Measurements from ENCODE around the gene MORN4.
A peak's percentile ranks its signal among the peaks of the same experiment; 100 is the strongest.
"Not testable (repeated sequence)": the region's sequence is repeated elsewhere in the genome, so short reads cannot be mapped to it uniquely, and the experiment has no call there.

The MORN4 gene

GRCh38 chr10:97640868-97641811 is 7.8 kb upstream of the MORN4 start:
- FAIRE-seq = no peak

- peak; percentile 99 for FAIRE-seq
Observed at GRCh38 chr10:97640174-97640867, 7.0 kb upstream of the MORN4 start, which contains the start of gene PI4K2A. Gene PI4K2A, plus strand, starts transcription at chr10:97640671. Its CDS starts 72 bp downstream, at chr10:97640743.

DNA sequence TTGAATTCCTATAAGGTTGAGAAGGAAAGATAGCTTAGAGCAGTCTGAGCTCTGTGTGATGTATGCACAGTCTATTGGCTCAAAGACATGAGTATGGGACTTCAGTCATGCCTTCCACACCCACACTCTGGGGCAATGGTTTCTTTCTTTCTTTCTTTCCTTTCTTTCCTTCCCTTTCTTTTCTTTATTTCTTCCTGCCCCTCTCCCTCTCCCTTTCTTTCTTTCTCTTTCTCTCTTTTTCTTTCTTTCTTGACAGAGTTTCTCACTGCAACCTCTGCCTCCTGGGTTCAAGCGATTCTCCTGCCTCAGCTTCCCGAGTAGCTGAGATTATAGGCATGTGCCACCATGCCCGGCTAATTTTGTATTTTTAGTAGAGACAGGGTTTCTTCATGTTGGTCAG is 5.8 kb upstream of the MORN4 start:
- not testable (repeated sequence) for FAIRE-seq

- no peak for FAIRE-seq
Observed at GRCh38 chr10:97635577-97635976, 2.3 kb upstream of the MORN4 start.

DNA sequence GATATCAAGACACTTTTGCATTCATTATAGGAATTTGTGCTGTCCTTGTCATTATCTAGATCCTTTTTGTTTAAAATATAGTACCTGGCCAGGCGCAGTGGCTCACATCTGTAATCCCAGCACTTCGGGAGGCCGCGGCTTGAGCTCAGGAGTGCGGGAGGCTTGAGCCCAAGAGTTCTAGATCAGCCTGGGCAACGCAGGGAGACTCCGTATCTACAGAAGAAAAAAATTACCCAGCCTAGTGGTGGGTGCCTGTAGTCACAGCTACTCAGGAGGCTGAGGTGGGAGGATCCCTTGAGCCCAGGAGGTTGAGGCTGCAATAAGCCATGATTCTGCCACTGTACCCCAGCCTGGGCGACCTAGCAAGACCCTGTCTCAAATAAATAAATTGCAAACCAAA is 621 bp upstream of the MORN4 start:
- no peak for FAIRE-seq

- FAIRE-seq = no peak
Observed at GRCh38 chr10:97631098-97631497, 2.2 kb downstream of the MORN4 start.

GRCh38 chr10:97629289-97629688 is 4.0 kb downstream of the MORN4 start:
- FAIRE-seq = no peak

GRCh38 chr10:97628228-97628627 is 5.1 kb downstream of the MORN4 start:
- FAIRE-seq = no peak

- FAIRE-seq = no peak
Observed at GRCh38 chr10:97627731-97628130, 5.6 kb downstream of the MORN4 start.

DNA sequence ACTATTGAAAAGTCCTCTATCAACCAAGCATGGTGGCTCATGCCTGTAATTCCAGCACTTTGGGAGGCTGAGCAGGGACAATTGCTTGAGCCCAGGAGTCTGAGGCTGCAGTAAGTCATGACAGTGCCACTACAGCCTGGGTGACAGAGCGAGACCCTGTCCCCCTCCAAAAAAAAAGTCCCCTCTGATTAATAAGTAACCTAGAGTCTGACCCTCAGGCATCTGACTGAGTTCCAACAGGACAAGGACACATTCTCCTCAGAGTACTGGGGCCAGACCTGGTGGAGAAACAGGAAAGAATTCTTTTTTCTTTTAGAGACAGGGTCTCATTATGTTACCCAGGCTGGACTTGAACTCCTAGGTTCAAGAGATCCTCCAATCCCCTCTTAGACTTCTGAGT is 10.0 kb downstream of the MORN4 start:
- FAIRE-seq = no peak

GRCh38 chr10:97618733-97619132 is 14.6 kb downstream of the MORN4 start:
- FAIRE-seq = no peak

DNA sequence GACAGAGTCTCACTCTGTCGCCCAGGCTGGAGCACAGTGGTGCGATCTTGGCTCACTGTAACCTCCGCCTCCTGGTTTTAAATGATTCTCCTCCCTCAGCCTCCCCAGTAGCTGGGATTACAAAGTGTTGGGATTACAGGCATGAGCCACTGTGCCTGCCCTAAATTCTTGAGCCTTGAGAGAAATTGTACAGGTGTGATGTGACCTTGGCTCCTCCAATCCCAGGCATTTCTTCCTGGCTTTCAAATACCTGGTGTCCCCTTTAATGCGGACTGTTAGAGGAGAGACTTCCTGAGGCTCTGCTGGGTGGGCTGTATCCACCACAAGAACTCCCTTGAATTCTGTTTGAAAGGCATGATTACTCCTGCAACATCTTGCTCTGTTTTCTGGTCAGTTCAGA is 15.0 kb downstream of the MORN4 start:
- FAIRE-seq = no peak

DNA sequence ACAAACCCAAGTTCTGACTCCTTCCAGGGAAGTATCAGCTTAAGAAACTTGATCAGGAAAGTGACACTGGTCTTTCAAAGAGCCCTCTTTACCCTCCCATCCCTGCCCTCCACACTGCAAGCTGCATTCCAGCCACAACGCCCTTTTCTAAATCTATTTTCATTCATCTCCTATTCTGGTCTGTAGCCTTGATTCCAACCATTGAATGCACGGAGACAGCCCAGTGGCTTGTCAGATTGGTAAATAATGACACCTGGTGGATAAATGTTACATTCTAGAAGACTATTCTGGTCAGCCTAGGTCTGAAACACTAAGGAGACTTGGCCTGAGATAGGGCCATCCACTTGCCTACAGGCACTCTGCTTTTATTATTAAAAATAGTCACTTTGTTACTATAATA is 20.9 kb downstream of the MORN4 start:
- peak; percentile 96 for FAIRE-seq

GRCh38 chr10:97611473-97611872 is 21.8 kb downstream of the MORN4 start:
- FAIRE-seq = no peak

DNA sequence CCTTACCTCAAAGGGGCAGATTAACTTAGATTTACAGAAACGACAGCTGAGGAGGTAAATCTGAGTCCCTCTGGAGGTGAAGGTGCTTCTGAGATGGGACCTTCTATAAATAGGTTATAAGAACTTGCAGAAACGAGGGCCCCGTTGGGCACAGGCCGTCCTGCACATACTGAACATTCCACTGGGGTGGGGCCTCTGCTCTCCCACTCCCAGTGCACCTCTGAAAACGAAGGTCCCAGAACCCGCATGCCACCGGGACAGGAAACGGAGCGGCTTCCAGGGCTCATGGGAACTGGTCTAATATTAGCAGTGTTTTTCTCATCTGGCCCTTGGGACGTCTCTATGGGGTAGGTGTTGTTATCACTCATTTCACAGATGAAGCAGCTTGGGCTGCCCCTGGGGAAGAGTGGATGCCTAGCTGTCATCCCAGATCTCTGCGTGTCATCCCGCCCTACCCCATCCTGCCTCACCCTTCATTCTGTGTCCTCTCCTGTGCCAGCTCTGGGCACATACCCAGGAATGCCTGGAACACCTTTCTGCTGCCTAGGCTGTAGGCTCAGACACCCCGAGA is 24.2 kb downstream of the MORN4 start:
- FAIRE-seq = no peak

GRCh38 chr10:97607095-97607636 is 26.1 kb downstream of the MORN4 start:
- no peak for FAIRE-seq

DNA sequence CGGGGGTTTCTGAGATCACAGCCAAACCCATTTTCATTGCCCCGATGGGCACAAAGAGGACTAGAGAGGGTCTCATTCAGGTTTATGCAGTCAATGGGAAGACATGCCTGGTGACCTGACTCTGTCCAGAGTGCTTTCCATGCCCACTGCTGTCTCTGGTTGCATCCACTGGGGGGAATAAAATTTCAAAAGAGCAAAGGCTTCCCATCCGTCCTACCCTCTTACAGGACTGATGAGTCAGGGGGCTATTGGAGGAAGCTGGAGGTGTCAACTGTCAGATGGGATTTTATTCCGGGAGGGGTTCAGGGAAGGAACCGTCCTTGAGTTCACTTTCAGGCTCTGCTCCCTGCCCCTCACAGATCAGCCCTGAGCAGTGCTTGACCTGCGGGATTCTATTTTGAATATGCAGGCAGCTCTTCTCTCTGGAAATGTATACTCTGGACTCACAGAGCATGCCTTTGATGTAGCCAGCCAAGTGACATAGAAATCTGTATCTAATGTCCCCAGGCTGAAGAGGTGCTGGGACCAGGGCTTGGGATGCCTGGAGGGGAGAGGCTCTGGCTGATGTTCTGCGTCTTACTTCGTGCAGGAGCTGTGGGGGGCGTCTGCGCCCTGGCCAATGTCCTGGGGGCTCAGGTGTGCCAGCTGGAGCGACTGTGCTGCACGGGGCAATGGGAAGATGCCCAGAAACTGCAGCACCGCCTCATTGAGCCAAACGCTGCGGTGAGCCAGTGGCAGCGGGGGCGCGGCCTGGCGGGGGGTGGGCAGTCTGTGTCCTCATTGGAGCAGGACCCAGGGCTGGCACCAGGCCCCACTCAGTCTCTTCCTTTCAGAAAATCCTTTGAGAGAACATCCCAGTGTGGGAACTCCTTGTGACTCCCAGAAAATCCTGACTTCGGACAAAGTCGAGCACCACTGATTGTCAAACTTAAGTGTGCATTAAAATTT is 31.8 kb downstream of the MORN4 start:
- FAIRE-seq = no peak

GRCh38 chr10:97600616-97601015 is 32.7 kb downstream of the MORN4 start:
- FAIRE-seq = no peak

- FAIRE-seq = no peak
Observed at GRCh38 chr10:97599272-97599619, 34.1 kb downstream of the MORN4 start.

GRCh38 chr10:97598407-97599271 is 34.7 kb downstream of the MORN4 start:
- FAIRE-seq = no peak

DNA sequence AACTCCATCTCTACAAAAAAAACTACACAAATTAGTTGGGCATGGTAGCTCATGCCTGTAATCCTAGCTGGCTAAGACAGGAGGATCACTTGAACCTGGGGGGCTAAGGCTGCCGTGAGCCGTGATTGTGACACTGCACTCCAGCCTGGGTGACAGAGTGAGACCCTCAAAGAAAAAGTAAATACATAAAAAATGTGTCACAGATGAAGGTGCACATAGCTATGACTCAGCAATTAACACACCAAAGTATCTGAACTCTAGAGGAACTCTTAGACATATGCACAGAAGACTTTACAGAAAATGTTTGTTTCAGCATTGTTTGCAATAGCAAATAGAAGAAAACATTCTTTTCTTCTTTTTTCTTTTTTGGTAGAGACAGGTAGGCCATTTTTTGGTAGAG is 35.5 kb downstream of the MORN4 start:
- FAIRE-seq = no peak
